Activated naive CD8-positive, alpha-beta T cell treated with anti-CD3 and anti-CD28 coated beads for 36 hours (primary cell): ENCODE data around the gene SCARF2. TPM values are rescaled to one million over a fixed set of nuclear protein-coding genes. Genes with fewer than 3 reads are reported as not detected.
A peak's percentile ranks its signal among the peaks of the same experiment; 100 is the strongest.
"Not testable (repeated sequence)": the region's sequence is repeated elsewhere in the genome, so short reads cannot be mapped to it uniquely, and the experiment has no call there.

Source experiments
- DNase-seq: peaks from one replicate; pipeline ENCODE4 v3.0.0; 2021
- H3K27ac Mint-ChIP-seq: one replicate; pipeline ENCODE4 v1.8.0; 2022; ENCODE audit warnings: mild to moderate bottlenecking, moderate library complexity, mixed read lengths
- H3K27me3 Mint-ChIP-seq: one replicate; pipeline ENCODE4 v1.8.0; 2022; ENCODE audit warnings: mild to moderate bottlenecking, mixed read lengths
- H3K36me3 Mint-ChIP-seq: one replicate; pipeline ENCODE4 v1.8.0; 2021; ENCODE audit warnings: mild to moderate bottlenecking, mixed read lengths
- H3K4me1 Mint-ChIP-seq: one replicate; pipeline ENCODE4 v1.8.0; 2021; ENCODE audit warnings: mixed read lengths
- H3K4me3 Mint-ChIP-seq: one replicate; pipeline ENCODE4 v1.8.0; 2022; ENCODE audit warnings: mild to moderate bottlenecking, moderate library complexity, mixed read lengths
- H3K9me3 Mint-ChIP-seq: one replicate; pipeline ENCODE4 v1.8.0; 2022; ENCODE audit warnings: mixed read lengths
- total RNA-seq, 2 experiments: library from RNA; stranded (reverse); gene quantifications; one replicate each; pipeline ENCODE4 v1.2.3, GENCODE V29; 2021

SCARF2 gene
- under 1 TPM; 0.14 to 0.16 TPM for total RNA-seq

GRCh38 chr22:20437613-20438426 lies at the start of gene SCARF2:
Gene SCARF2 (minus strand): TSS chr22:20437825. CDS start chr22:20437754, 71 bp downstream.
- Mint-ChIP-seq H3K4me3 (peak within 1 kb of the TSS; percentile 70), H3K27me3 (peaks cover 46% of the 10 kb centered on the region), H3K9me3 (no peaks in the 10 kb centered on the region), H3K36me3 (no peaks in the 10 kb centered on the region), H3K4me1 (peaks cover 8% of the 10 kb centered on the region), H3K27ac (no peak within 1 kb of the TSS)
- DNase-seq, result no peak

DNA sequence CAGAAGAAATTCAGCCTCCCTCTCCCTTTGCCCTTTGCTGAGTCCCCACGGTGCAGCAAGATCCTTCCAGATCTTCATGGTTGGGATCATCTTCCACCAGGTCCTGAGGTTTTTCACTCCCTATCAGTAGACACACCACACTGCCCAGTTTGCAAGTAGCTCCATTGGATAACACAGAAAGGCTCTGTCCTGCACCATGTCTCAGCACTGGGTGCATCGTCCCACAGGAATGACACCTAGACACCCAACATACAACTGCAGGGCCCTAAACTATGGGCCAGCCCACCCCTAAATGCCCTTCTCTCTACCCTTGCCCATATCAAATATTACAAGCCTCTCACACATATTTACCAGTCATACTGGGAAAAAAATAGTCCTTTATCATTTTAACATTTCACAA lies 48.6 kb upstream of the SCARF2 start:
- Mint-ChIP-seq H3K4me3 (no peak overlapping the region), H3K27me3 (no peaks in the 10 kb centered on the region), H3K36me3 (peaks cover 4% of the 10 kb centered on the region), H3K9me3 (no peaks in the 10 kb centered on the region), H3K27ac (no peak overlapping the region), H3K4me1 (peaks cover 13% of the 10 kb centered on the region)
- no peak for DNase-seq

- no peak for DNase-seq
- H3K9me3 Mint-ChIP-seq, result no peaks in the 10 kb centered on the region
- peaks cover 3% of the 10 kb centered on the region for H3K4me1 Mint-ChIP-seq
- H3K4me3 Mint-ChIP-seq, result no peak overlapping the region
- peaks cover 4% of the 10 kb centered on the region for H3K36me3 Mint-ChIP-seq
- no peak overlapping the region for H3K27ac Mint-ChIP-seq
- no peaks in the 10 kb centered on the region for H3K27me3 Mint-ChIP-seq
Observed at GRCh38 chr22:20484948-20485683, 47.5 kb upstream of the SCARF2 start.

DNA sequence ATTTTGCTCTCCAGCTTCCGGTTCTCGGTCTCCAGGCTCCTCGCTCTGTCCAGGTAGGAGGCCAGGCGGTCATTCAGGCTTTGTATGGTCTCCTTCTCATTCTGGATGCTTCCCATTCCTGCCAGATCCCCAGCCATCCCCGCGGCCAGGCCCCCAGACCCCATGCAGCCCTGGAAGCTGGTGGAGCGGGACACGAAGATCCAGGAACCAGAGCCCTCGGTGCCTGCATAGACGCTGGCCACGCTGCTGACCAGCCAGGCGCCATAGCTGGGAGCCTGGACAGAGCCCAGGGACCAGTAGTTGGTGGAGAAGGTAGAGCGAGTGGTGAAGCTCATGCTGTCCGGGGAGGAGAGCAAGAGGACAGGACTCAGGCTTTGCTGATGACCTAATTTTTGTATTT lies 46.1 kb upstream of the SCARF2 start:
- Mint-ChIP-seq H3K9me3 (no peaks in the 10 kb centered on the region), H3K27ac (no peak overlapping the region), H3K27me3 (no peaks in the 10 kb centered on the region), H3K36me3 (peaks cover 4% of the 10 kb centered on the region), H3K4me3 (no peak overlapping the region), H3K4me1 (peaks cover 3% of the 10 kb centered on the region)
- DNase-seq, result no peak

DNA sequence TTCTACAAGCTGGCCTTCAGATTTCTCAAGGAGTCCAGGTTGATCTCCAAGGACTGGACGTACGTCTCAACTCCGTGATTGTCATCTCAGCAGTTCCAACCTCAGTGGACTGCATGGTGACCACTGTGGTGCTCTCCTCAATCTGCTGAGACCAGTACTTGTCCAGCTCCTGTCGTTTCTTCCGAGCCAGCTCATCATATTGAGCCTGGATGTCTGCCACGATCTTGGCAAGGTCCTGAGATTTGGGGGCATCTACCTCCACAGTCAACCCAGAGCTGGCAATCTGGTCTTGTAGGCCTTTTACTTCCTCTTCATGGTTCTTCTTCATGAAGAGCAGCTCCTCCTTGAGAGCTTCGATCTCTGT lies 45.5 kb upstream of the SCARF2 start:
- not testable (repeated sequence) for H3K4me3 Mint-ChIP-seq, H3K9me3 Mint-ChIP-seq, H3K27me3 Mint-ChIP-seq, H3K27ac Mint-ChIP-seq, DNase-seq, H3K36me3 Mint-ChIP-seq, H3K4me1 Mint-ChIP-seq

DNA sequence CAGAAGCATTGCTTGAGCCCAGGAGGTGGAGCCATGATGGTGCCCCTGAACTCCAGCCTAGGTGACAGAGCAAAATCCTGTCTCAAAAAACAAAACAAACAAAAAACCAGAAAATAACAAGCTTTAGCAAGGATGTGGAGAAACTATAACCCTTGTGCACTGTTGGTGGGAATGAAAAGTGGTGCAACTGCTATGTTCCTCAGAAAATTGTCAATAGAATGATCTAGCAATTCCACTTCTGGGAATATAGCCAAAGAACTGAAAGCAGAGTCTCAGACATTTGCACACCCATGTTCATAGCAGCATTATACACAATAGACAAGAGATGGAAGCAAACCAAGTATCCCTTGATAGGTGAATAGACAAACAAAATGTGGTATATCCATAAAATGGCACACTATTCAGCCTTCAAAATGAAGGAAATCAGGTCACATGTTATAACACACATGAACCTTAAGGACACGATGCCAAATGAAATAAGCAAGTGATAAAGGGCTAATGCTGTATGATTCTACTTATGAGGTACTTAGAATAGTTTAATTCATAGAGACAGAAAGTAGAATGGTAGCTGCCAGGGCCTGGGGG lies 42.1 kb upstream of the SCARF2 start:
- H3K36me3 Mint-ChIP-seq, result peaks cover 3% of the 10 kb centered on the region
- H3K27ac Mint-ChIP-seq, result no peak overlapping the region
- no peak for DNase-seq
- peaks cover 17% of the 10 kb centered on the region for H3K4me1 Mint-ChIP-seq
- H3K4me3 Mint-ChIP-seq, result no peak overlapping the region
- H3K9me3 Mint-ChIP-seq, result no peaks in the 10 kb centered on the region
- H3K27me3 Mint-ChIP-seq, result no peaks in the 10 kb centered on the region

GRCh38 chr22:20478059-20478458 lies 40.4 kb upstream of the SCARF2 start:
- H3K27me3 Mint-ChIP-seq, H3K36me3 Mint-ChIP-seq, H3K27ac Mint-ChIP-seq, DNase-seq, H3K4me3 Mint-ChIP-seq, H3K9me3 Mint-ChIP-seq: not testable (repeated sequence)
- peaks cover 22% of the 10 kb centered on the region for H3K4me1 Mint-ChIP-seq

DNA sequence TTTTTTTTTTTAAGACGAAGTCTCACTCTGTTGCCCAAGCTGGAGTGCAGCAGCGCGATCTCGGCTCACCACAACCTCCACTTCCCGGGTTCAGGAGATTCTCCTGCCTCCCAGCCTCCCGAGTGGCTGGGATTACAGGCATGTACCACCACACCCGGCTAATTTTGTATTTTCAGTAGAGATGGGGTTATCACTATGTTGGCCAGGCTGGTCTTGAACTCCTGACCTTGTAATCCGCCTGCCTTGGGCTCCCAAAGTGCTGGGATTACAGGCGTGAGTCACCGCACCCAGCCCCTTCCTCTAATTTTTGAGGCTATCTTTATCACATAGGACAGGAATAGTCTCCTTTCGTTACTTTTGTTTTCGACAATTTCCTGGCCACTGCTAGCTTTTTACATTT lies 37.9 kb upstream of the SCARF2 start:
- H3K4me3 Mint-ChIP-seq, result not testable (repeated sequence)
- H3K27ac Mint-ChIP-seq, result peak overlapping the region; percentile 70

GRCh38 chr22:20475115-20475436 lies 37.5 kb upstream of the SCARF2 start:
- no peak overlapping the region for H3K4me3 Mint-ChIP-seq
- peaks cover 8% of the 10 kb centered on the region for H3K36me3 Mint-ChIP-seq
- DNase-seq, result no peak
- no peaks in the 10 kb centered on the region for H3K9me3 Mint-ChIP-seq
- no peaks in the 10 kb centered on the region for H3K27me3 Mint-ChIP-seq
- H3K27ac Mint-ChIP-seq, result peak overlapping the region; percentile 70
- peaks cover 22% of the 10 kb centered on the region for H3K4me1 Mint-ChIP-seq

More for the DNA sequence above, 37.9 kb upstream of the SCARF2 start:
- peaks cover 22% of the 10 kb centered on the region for H3K4me1 Mint-ChIP-seq
- not testable (repeated sequence) for DNase-seq, H3K9me3 Mint-ChIP-seq, H3K36me3 Mint-ChIP-seq, H3K27me3 Mint-ChIP-seq

GRCh38 chr22:20472629-20473442 lies 35.2 kb upstream of the SCARF2 start:
- Mint-ChIP-seq H3K9me3 (no peaks in the 10 kb centered on the region), H3K4me3 (no peak overlapping the region), H3K36me3 (peaks cover 8% of the 10 kb centered on the region), H3K27ac (no peak overlapping the region), H3K4me1 (peaks cover 29% of the 10 kb centered on the region), H3K27me3 (no peaks in the 10 kb centered on the region)
- no peak for DNase-seq

GRCh38 chr22:20471126-20471833 lies 33.7 kb upstream of the SCARF2 start:
- Mint-ChIP-seq H3K27ac (no peak overlapping the region), H3K9me3 (no peaks in the 10 kb centered on the region), H3K27me3 (no peaks in the 10 kb centered on the region), H3K36me3 (peaks cover 8% of the 10 kb centered on the region), H3K4me1 (peaks cover 26% of the 10 kb centered on the region), H3K4me3 (no peak overlapping the region)
- DNase-seq, result no peak

GRCh38 chr22:20470525-20470924 lies 32.9 kb upstream of the SCARF2 start:
- not testable (repeated sequence) for H3K36me3 Mint-ChIP-seq, H3K27me3 Mint-ChIP-seq, DNase-seq, H3K9me3 Mint-ChIP-seq, H3K27ac Mint-ChIP-seq, H3K4me3 Mint-ChIP-seq
- peaks cover 29% of the 10 kb centered on the region for H3K4me1 Mint-ChIP-seq

DNA sequence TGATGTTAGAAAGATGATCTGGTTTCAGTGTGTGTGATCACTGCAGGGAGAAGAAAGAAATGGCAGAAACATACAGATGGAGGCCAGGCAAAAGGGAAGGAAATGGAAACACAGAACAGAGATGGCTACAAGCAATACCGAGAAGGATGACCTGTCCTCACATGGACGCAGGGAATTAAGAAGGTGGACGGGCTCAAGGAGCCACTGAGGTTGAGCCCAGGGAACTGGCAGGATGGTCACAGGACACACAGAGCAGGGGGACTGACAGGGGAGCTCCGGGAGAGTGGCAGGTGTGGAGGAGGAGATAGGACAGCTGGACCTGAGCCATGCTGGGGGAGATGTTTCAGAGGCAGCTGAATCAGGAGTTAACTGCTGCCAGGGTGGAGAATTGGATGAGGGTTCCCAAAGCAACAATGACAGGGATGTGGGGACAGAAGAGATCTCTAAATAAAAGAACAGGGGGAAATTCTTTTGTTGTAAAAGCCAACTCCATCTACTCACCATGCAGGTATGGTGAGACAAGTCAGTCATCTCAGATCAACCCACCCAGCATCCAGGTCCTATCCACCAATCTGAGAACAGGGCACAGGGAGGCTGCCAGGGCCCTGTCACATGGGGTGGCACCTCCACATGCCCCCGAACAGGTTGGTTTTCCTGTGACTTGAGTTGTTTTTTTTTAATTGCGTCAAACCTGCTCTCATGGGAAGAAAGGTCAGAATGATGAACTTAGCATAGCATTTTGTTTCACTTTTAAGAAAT lies 31.7 kb upstream of the SCARF2 start:
- no peak overlapping the region for H3K4me3 Mint-ChIP-seq
- no peak for DNase-seq
- H3K4me1 Mint-ChIP-seq, result peaks cover 29% of the 10 kb centered on the region

More for the DNA sequence above, 31.7 kb upstream of the SCARF2 start:
- Mint-ChIP-seq H3K9me3 (no peaks in the 10 kb centered on the region), H3K27me3 (no peaks in the 10 kb centered on the region), H3K27ac (peak overlapping the region; percentile 62), H3K36me3 (peaks cover 20% of the 10 kb centered on the region)
